ENCODE measurements around the gene STXBP5L. TPM values are rescaled to one million over a fixed set of nuclear protein-coding genes. Genes with fewer than 3 reads are reported as not detected.

The STXBP5L gene
- total RNA-seq, 1 donor from 2014 or later, result 8.5 TPM

DNA sequence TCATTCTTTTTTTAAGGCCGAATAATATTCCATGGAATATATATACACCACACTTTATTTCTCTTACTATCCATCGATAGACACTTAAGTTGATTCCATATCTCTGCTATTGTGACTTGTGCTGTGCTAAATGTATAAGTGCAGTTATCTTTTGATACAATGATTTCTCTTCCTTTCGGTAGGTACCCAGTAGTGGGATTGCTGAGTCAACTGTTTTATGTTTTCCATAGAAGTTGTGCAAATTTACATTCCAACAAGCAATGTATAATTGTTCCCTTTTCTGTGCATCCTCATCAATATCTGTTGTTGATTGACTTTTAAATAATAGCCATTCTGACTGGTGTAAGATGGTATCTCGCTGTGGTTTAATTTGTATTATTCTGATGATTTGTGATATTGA lies 81.0 kb downstream of the STXBP5L start:
- TF ChIP-seq, protein P1, sequence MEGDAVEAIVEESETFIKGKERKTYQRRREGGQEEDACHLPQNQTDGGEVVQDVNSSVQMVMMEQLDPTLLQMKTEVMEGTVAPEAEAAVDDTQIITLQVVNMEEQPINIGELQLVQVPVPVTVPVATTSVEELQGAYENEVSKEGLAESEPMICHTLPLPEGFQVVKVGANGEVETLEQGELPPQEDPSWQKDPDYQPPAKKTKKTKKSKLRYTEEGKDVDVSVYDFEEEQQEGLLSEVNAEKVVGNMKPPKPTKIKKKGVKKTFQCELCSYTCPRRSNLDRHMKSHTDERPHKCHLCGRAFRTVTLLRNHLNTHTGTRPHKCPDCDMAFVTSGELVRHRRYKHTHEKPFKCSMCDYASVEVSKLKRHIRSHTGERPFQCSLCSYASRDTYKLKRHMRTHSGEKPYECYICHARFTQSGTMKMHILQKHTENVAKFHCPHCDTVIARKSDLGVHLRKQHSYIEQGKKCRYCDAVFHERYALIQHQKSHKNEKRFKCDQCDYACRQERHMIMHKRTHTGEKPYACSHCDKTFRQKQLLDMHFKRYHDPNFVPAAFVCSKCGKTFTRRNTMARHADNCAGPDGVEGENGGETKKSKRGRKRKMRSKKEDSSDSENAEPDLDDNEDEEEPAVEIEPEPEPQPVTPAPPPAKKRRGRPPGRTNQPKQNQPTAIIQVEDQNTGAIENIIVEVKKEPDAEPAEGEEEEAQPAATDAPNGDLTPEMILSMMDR (IDR thresholded peaks at IDR 0.05; ENCODE audit: unreplicated experiment), result no peak
- peaks cover 5% of the 10 kb centered on the region for H3K36me3 Mint-ChIP-seq (ENCODE audit: insufficient read depth)
- H3K4me3 Mint-ChIP-seq (ENCODE audit: low read depth), result no peak overlapping the region
- H3K4me1 Mint-ChIP-seq (ENCODE audit: low read depth), result no peaks in the 10 kb centered on the region
- peaks cover 11% of the 10 kb centered on the region for H3K9me3 Mint-ChIP-seq (ENCODE audit: low read depth)
- no peak for DNase-seq (ENCODE audit: low spot score, unreplicated experiment)
- no peaks in the 10 kb centered on the region for H3K27me3 Mint-ChIP-seq
- H3K27ac Mint-ChIP-seq, result no peak overlapping the region

DNA sequence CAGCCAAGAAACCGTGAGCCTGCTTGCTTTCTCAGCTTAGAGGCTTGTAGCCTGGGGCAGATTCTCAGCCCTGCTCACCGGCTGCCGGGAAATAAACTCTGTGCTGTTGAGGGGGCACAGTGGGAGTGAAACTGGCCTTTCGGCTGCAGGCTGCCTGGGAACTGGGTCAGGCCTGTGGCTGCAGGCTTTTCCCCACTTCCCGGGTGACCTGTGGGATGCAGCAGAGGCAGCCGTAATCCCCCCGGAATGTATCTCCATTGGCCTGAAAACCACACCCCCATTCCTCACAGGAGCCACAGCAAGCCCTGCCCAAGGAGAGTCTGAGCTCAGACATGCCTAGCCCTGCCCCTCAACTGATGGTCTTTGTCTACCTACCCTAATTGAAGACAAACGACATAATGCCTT lies 110.9 kb downstream of the STXBP5L start:
- H3K4me1 Mint-ChIP-seq (ENCODE audit: low read depth), result no peaks in the 10 kb centered on the region
- no peak overlapping the region for H3K27ac Mint-ChIP-seq
- DNase-seq (ENCODE audit: low spot score, unreplicated experiment), result no peak
- peaks cover 22% of the 10 kb centered on the region for H3K9me3 Mint-ChIP-seq (ENCODE audit: low read depth)
- TF ChIP-seq, protein P1 (IDR thresholded peaks at IDR 0.05; ENCODE audit: unreplicated experiment), result no peak
- H3K36me3 Mint-ChIP-seq (ENCODE audit: insufficient read depth), result peaks cover 2% of the 10 kb centered on the region
- H3K27me3 Mint-ChIP-seq, result no peaks in the 10 kb centered on the region
- H3K4me3 Mint-ChIP-seq (ENCODE audit: low read depth), result no peak overlapping the region

- Mint-ChIP-seq H3K9me3 (ENCODE audit: low read depth) (peaks cover 4% of the 10 kb centered on the region), H3K27me3 (no peaks in the 10 kb centered on the region), H3K27ac (no peak overlapping the region), H3K4me1 (ENCODE audit: low read depth) (peaks cover 2% of the 10 kb centered on the region), H3K36me3 (ENCODE audit: insufficient read depth) (peaks cover 3% of the 10 kb centered on the region), H3K4me3 (ENCODE audit: low read depth) (no peak overlapping the region)
- DNase-seq (ENCODE audit: low spot score, unreplicated experiment), result no peak
- TF ChIP-seq, protein P1 (IDR thresholded peaks at IDR 0.05; ENCODE audit: unreplicated experiment), result no peak
These were observed 155.6 kb downstream of the STXBP5L start for GRCh38 chr3:121063628-121064027.

- TF ChIP-seq, protein P1 (IDR thresholded peaks at IDR 0.05; ENCODE audit: unreplicated experiment), result no peak
- peaks cover 3% of the 10 kb centered on the region for H3K36me3 Mint-ChIP-seq (ENCODE audit: insufficient read depth)
- H3K27me3 Mint-ChIP-seq, result no peaks in the 10 kb centered on the region
- peak overlapping the region; percentile 43 for H3K27ac Mint-ChIP-seq
- H3K4me1 Mint-ChIP-seq (ENCODE audit: low read depth), result peaks cover 2% of the 10 kb centered on the region
- DNase-seq (ENCODE audit: low spot score, unreplicated experiment), result no peak
- H3K4me3 Mint-ChIP-seq (ENCODE audit: low read depth), result no peak overlapping the region
- peaks cover 4% of the 10 kb centered on the region for H3K9me3 Mint-ChIP-seq (ENCODE audit: low read depth)
These were observed 156.1 kb downstream of the STXBP5L start for GRCh38 chr3:121064121-121064520.

GRCh38 chr3:121072133-121072532 lies 164.1 kb downstream of the STXBP5L start:
- H3K4me3 Mint-ChIP-seq (ENCODE audit: low read depth), result no peak overlapping the region
- H3K27ac Mint-ChIP-seq, result no peak overlapping the region
- no peaks in the 10 kb centered on the region for H3K27me3 Mint-ChIP-seq
- H3K36me3 Mint-ChIP-seq (ENCODE audit: insufficient read depth), result peaks cover 6% of the 10 kb centered on the region
- TF ChIP-seq, protein P1 (IDR thresholded peaks at IDR 0.05; ENCODE audit: unreplicated experiment), result no peak
- peaks cover 10% of the 10 kb centered on the region for H3K9me3 Mint-ChIP-seq (ENCODE audit: low read depth)
- no peak for DNase-seq (ENCODE audit: low spot score, unreplicated experiment)
- H3K4me1 Mint-ChIP-seq (ENCODE audit: low read depth), result peaks cover 4% of the 10 kb centered on the region

All from progenitor cell of endocrine pancreas (in vitro differentiated cells).